Measurements from ENCODE around the gene VSIG2. TPM values are rescaled to one million over a fixed set of nuclear protein-coding genes. Genes with fewer than 3 reads are reported as not detected.

VSIG2 gene, protein sequence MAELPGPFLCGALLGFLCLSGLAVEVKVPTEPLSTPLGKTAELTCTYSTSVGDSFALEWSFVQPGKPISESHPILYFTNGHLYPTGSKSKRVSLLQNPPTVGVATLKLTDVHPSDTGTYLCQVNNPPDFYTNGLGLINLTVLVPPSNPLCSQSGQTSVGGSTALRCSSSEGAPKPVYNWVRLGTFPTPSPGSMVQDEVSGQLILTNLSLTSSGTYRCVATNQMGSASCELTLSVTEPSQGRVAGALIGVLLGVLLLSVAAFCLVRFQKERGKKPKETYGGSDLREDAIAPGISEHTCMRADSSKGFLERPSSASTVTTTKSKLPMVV
- total RNA-seq (1 to 10 TPM in 5 of 10 donors, under 1 TPM in 5; 0.72 to 2.2 (median 1.1) TPM), polyA plus RNA-seq (1 to 10 TPM in 1 of 2 donors, under 1 TPM in 1; 0.55 to 2.3 TPM)
- long read RNA-seq, donor 1, partial matches to known transcripts = 1 of 2 reads
- long read RNA-seq, donor 1, other reads (novel, unspliced or antisense) = 1 of 2 reads
- long read RNA-seq, donor 2, partial matches to known transcripts = 1 of 2 reads
- long read RNA-seq, donor 2, other reads (novel, unspliced or antisense) = 1 of 2 reads
- long read RNA-seq, donor 3, partial matches to known transcripts = 0 of 1 reads
- long read RNA-seq, donor 3, other reads (novel, unspliced or antisense) = 1 of 1 reads

DNA sequence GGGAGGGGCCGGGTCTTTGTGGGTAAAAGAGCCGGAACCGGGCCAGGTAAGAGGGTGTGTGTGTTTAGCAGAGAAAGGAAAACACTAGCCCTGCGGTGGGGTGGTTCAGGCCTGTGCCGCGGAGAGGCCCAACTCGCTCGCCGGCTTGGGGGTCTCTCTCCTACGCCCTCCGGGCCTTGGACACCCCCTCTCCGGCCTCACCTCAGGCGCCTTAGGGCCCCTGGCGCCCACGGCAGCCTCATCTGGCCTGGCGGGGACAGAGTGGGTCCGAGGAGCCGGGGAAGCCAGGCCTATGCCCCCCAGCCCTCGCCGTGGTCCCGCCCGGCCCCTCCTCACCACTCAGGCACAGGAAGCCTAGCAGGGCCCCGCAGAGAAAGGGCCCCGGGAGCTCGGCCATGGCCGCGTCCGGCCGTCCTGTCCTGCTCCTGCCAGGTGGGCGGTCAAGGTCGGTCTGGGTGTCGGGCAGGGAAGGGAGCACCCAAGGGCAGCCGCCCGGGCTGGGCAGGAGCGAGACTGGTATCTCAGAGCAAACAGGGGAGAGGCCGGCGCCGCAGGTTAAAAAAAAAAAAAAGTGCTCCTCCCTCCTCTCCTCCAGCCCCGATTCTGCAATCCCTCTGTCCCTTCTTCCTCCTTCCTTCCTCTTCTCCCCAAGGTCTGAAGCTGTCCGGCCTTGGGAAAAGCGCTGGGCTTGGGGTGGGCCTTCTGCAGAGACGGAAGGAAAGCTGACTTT lies at the start of gene VSIG2:
Gene VSIG2 (minus strand): TSS at position 515 of the 730 bp plus-strand sequence. CDS start 118 bp downstream, at position 397.
- peaks cover 0 to 54% (median 12%) of the 10 kb centered on the region in 9 donors for H3K36me3 ChIP-seq
- peak within 1 kb of the TSS in 7 of 10 donors; percentile 8 to 58 (median 35) for H3K27ac ChIP-seq
- ATAC-seq (peak in 1 of 8 donors; percentile 14), DNase-seq (no peak)
- H3K4me1 ChIP-seq = peaks cover 7 to 98% (median 72%) of the 10 kb centered on the region in 9 donors
- peak within 1 kb of the TSS in 4 of 10 donors; percentile 10 to 27 (median 19) for H3K4me3 ChIP-seq
- TF ChIP-seq, protein P1, sequence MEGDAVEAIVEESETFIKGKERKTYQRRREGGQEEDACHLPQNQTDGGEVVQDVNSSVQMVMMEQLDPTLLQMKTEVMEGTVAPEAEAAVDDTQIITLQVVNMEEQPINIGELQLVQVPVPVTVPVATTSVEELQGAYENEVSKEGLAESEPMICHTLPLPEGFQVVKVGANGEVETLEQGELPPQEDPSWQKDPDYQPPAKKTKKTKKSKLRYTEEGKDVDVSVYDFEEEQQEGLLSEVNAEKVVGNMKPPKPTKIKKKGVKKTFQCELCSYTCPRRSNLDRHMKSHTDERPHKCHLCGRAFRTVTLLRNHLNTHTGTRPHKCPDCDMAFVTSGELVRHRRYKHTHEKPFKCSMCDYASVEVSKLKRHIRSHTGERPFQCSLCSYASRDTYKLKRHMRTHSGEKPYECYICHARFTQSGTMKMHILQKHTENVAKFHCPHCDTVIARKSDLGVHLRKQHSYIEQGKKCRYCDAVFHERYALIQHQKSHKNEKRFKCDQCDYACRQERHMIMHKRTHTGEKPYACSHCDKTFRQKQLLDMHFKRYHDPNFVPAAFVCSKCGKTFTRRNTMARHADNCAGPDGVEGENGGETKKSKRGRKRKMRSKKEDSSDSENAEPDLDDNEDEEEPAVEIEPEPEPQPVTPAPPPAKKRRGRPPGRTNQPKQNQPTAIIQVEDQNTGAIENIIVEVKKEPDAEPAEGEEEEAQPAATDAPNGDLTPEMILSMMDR (IDR thresholded peaks at IDR 0.05) = no peak
- intact Hi-C loops (cut with DNase I) = no loop called here
- no peaks in the 10 kb centered on the region for H3K9me3 ChIP-seq
- peaks cover 0 to 63% (median 50%) of the 10 kb centered on the region in 7 donors for H3K27me3 ChIP-seq
- WGBS, 2 donors = 27 to 40% methylated on average over 42 of the region's 42 CpGs

DNA sequence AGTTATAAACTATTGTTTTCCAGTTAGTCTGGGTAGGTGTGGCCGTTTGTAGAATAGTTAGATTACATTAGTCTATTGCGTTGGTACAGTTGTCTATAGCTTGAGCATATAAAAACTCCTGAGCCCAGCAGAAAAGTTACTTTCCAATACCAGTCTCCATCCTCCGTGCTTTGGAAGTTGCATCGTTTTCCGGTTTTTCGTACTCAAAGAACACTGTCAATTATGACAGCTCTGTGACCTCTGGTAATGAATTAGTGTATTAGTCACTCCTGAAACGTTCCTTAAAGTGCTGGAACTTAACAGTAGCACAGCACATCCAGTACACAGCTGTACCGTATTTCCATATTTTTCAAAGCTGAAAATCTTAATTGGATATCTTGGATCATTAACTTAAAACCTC lies 49.0 kb upstream of the VSIG2 start:
- DNase-seq = no peak
- peaks cover 0 to 4% (median 0%) of the 10 kb centered on the region in 7 donors for H3K27me3 ChIP-seq
- TF ChIP-seq, protein P1 (IDR thresholded peaks at IDR 0.05) = no peak
- H3K27ac ChIP-seq = peak overlapping the region; percentile 94 to 100 (median 98)
- no peaks in the 10 kb centered on the region for H3K9me3 ChIP-seq
- H3K4me3 ChIP-seq = peak overlapping the region; percentile 65 to 93 (median 84)
- WGBS, 2 donors = 6 to 7% methylated on average over 8 of the region's 8 CpGs
- peaks cover 0 to 11% (median 0%) of the 10 kb centered on the region in 9 donors for H3K36me3 ChIP-seq
- peak in 6 of 8 donors; percentile 7 to 37 (median 12) for ATAC-seq
- H3K4me1 ChIP-seq = peaks cover 5 to 37% (median 32%) of the 10 kb centered on the region in 9 donors
- intact Hi-C loops (cut with DNase I) = loop anchor here in 3 of 10 donors (2.0 to 5.0 kb wide), 4 partner anchors 36 to 39 kb away; partner anchors contain the start of gene ESAM (in 1 of the 3)

DNA sequence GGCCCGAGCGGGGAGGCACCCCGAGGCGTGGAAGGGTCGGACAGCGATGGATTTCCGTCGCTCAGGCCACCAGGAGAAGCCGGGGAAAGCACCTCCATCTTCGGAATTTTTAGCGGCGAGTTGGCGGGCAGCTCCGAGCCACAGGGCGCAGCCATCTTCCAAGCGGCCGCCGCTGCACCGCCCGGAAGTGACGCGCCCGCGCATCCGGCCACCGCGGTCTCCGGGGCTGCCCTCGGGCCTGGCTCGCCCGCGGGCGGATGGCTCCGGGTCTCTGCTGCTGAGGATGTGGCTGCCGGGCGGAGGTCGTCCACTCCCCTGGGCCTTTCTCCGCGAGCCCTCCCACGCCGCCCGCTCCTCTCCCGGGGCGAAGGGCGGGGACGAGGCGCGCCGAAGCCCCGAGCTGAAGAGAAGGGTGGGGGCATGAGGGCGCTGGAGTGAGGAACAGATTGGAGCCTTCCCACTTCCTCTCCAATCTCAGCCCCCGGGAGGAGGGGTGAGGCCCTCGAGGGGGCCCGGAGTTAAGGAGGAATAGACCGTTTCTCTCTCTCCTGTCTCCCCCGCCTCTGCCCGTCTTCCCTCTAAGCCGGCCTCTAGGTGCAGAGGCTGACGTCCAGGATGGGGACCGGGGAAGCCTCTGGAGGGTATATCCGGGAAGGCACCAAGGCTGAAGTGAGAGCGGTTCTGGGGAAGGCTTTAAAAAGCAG lies 48.3 kb upstream of the VSIG2 start, which contains the start of gene MSANTD2:
Gene MSANTD2 (minus strand): TSS at position 181 of the 704 bp plus-strand sequence. CDS start 26 bp downstream, at position 155.
- intact Hi-C loops (cut with DNase I) = loop anchor here in 3 of 10 donors (2.0 to 5.0 kb wide), 4 partner anchors 36 to 38 kb away; partner anchors contain the start of gene ESAM (in 1 of the 3)

More for the DNA sequence above, 48.3 kb upstream of the VSIG2 start, which contains the start of gene MSANTD2:
- Histone ChIP-seq H3K4me1 (peaks cover 5 to 37% (median 33%) of the 10 kb centered on the region in 9 donors), H3K27ac (peak within 1 kb of the TSS; percentile 94 to 100 (median 98)), H3K4me3 (peak within 1 kb of the TSS; percentile 65 to 93 (median 84)), H3K27me3 (peaks cover 0 to 4% (median 0%) of the 10 kb centered on the region in 7 donors), H3K36me3 (peaks cover 0 to 5% (median 0%) of the 10 kb centered on the region in 9 donors), H3K9me3 (no peaks in the 10 kb centered on the region)
- DNase-seq = peak; percentile 83 to 86
- peak; percentile 96 to 99 (median 98) for ATAC-seq
- TF ChIP-seq, protein P1 (IDR thresholded peaks at IDR 0.05) = no peak
- WGBS, 2 donors = 0% methylated on average over 51 to 62 of the region's 62 CpGs

All from heart right ventricle (tissue), 16 donors.